SH-SY5Y (cell line): ENCODE data around the gene ACP4.

ENCODE experiments used
- GATA2 ChIP-seq: IDR thresholded peaks from 2 replicates; pipeline ENCODE4 v1.6.1; 2011; ENCODE audit warnings: mild to moderate bottlenecking, low read depth, low read length
- GATA3 ChIP-seq: IDR thresholded peaks from 2 replicates; pipeline ENCODE4 v1.6.1; 2011; ENCODE audit warnings: low read depth, mild to moderate bottlenecking, low read length, moderate library complexity

GRCh38 chr19:50815439-50815838 is 25.2 kb downstream of the ACP4 start:
- no peak for TF ChIP-seq GATA2
- TF ChIP-seq GATA3, result no peak
